ENCODE measurements around the gene TMA7. TPM values are rescaled to one million over a fixed set of nuclear protein-coding genes. Genes with fewer than 3 reads are reported as not detected.

TMA7 gene
- total RNA-seq, 6 donors from 2014 or later = 115 to 282 (median 163) TPM

DNA sequence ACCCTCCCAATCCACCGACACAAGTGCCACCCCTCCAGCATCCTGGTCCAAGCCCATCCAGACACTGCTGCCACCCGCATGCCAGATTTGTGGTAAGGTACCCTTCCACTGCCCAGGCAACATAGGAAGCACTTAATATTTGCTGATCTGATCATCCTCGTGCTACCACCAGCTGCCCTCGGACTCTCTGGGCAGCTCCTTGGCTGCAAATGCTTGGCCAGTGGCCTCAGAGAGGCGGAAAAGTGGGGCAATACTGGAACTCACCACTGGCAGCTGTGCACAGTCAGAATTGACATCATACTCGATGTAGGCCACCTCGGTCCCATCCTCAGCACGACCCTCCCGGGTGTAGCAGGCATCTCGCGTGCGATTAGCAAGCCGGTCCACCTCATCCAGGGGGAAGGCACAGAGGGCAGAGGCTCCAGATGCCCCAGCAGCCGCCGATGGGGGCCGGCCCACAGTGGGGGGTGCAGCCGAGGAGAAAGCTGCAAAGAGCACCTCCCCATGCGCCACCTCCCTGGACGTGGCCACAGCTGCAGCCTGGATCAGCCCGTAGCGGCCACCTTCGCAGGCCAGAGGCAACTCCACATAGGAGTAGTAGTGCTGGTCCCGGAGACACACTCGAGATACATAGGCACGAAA, 16.7 kb upstream of the TMA7 start:
- H3K27me3 ChIP-seq = no peaks in the 10 kb centered on the region
- no peak for DNase-seq
- H3K36me3 ChIP-seq = peaks cover 0 to 30% (median 16%) of the 10 kb centered on the region in 4 donors
- H3K9me3 ChIP-seq = no peaks in the 10 kb centered on the region
- no peak for ATAC-seq (ENCODE audit: low FRiP score in 2 of 2)
- no peak overlapping the region for H3K4me3 ChIP-seq
- 75 to 88% methylated on average over 10 to 19 of the region's 25 CpGs for WGBS, 2 donors
- peaks cover 17 to 37% (median 34%) of the 10 kb centered on the region in 4 donors for H3K4me1 ChIP-seq
- TF ChIP-seq POLR2A (IDR thresholded peaks at IDR 0.05) = no peak
- TF ChIP-seq POLR2AphosphoS5 (IDR thresholded peaks at IDR 0.05) = no peak
- TF ChIP-seq, protein P1, sequence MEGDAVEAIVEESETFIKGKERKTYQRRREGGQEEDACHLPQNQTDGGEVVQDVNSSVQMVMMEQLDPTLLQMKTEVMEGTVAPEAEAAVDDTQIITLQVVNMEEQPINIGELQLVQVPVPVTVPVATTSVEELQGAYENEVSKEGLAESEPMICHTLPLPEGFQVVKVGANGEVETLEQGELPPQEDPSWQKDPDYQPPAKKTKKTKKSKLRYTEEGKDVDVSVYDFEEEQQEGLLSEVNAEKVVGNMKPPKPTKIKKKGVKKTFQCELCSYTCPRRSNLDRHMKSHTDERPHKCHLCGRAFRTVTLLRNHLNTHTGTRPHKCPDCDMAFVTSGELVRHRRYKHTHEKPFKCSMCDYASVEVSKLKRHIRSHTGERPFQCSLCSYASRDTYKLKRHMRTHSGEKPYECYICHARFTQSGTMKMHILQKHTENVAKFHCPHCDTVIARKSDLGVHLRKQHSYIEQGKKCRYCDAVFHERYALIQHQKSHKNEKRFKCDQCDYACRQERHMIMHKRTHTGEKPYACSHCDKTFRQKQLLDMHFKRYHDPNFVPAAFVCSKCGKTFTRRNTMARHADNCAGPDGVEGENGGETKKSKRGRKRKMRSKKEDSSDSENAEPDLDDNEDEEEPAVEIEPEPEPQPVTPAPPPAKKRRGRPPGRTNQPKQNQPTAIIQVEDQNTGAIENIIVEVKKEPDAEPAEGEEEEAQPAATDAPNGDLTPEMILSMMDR (IDR thresholded peaks at IDR 0.05) = no peak
- no peak for TF ChIP-seq EP300 (IDR thresholded peaks at IDR 0.05)
- no peak overlapping the region for H3K27ac ChIP-seq

DNA sequence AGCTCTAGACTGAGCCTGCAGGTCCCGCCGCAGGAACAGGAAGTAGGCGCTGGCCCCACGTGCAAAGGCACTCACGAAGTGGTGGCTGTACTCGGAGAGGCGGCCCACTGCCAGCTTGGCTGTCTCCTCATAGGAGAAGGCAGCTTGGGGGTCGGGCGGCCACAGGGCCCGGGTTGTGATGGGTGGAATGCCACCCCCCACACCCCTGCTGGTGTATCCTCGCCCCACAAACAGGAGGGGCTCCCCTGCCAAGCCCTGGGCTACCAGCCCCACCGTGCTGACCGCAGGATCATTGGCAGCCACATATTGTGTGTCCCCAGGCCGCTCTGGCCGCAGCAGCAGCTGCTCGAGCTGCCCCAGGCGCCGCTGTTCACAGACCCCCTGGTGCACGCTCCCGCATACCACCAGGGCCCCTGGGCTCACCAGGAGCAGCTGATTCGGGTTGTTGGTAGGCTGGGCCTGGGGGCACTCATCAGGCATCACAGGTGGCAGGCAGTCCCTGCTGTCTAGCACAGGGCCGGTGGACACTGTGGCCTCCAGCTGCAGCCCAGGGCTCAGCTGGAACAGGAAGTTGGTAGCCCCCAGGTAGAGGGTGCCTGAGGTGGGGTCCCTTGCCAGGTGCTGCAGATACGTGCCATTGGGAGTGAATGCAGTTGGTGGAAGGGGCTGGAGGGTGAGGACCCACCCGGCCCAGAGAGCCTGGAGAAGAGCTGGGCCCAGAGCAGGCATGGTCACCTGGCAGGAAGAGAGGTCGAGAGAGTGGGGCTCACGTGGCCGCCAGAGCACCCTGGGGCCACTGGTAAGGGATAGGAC, 16.0 kb upstream of the TMA7 start:
- H3K4me3 ChIP-seq = no peak overlapping the region
- TF ChIP-seq, protein P1 (IDR thresholded peaks at IDR 0.05) = no peak
- peaks cover 18 to 43% (median 36%) of the 10 kb centered on the region in 4 donors for H3K4me1 ChIP-seq
- H3K27ac ChIP-seq = no peak overlapping the region
- H3K27me3 ChIP-seq = no peaks in the 10 kb centered on the region
- no peaks in the 10 kb centered on the region for H3K9me3 ChIP-seq
- ATAC-seq (ENCODE audit: low FRiP score in 2 of 2) (no peak), DNase-seq (no peak)
- H3K36me3 ChIP-seq = peaks cover 0 to 22% (median 9%) of the 10 kb centered on the region in 4 donors
- WGBS, 2 donors = 83 to 97% methylated on average over 5 to 16 of the region's 27 CpGs

DNA sequence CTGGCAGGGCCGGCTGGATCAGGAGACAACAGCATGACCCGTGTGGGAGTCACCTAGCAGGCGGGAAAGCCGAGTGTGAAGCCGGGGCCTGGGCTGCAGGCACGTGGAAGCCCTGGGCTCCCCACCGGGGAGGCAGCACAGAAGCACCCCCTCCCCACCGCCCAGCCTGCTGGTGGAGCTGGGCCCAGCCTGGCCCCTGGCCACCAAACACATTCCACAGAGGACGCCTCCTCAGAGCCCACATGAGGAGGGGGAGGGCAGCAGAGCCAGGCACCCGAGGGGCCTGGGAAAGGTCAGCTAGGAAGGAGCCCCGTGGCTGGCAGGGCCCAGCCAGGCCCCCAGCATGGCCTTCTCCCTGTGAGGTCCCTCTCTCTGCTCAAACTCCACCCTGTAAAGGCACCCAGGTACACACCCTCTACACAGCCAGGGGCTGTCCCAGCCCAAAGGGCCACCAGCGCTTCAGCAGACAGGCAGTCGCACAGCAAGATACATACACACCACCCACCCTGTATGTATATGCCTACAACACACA, 14.7 kb upstream of the TMA7 start:
- peaks cover 0 to 12% (median 5%) of the 10 kb centered on the region in 4 donors for H3K36me3 ChIP-seq
- ATAC-seq (ENCODE audit: low FRiP score in 2 of 2) (no peak), DNase-seq (no peak)
- TF ChIP-seq, protein P1 (IDR thresholded peaks at IDR 0.05) = no peak
- TF ChIP-seq POLR2AphosphoS5 (IDR thresholded peaks at IDR 0.05) (no peak), POLR2A (IDR thresholded peaks at IDR 0.05) (no peak), EP300 (IDR thresholded peaks at IDR 0.05) (no peak)
- H3K4me3 ChIP-seq = no peak overlapping the region
- 64 to 67% methylated on average over 9 to 11 of the region's 13 CpGs for WGBS, 2 donors
- H3K9me3 ChIP-seq = no peaks in the 10 kb centered on the region
- no peaks in the 10 kb centered on the region for H3K27me3 ChIP-seq
- peaks cover 26 to 51% (median 44%) of the 10 kb centered on the region in 4 donors for H3K4me1 ChIP-seq
- peak overlapping the region in 3 of 4 donors; percentile 1 to 95 (median 44) for H3K27ac ChIP-seq

DNA sequence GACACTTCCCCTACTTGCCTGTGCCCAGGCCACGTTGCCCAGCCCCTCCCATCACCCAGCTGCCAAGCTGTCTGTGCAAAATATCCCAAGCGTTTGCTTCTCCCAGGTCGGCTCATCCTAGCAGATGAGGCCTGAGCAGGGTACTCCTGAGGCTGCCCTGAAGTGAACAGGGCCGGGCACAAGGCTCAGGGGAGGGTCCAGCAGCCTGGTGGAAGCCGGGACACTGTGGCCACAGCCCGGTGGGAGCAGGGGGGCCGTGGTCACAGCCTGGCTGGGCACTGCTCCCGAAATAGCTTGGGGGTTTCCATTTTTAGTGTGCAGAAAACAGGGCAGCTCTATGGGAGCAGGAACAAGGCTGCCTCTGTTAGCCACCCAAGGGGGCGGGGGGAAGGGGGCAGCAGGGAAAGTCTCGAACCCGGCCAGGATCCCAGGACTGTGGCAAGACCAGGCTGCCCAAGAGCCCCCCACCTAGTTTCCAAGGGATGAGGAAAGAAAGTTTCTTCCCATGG, 13.6 kb upstream of the TMA7 start:
- Histone ChIP-seq H3K4me1 (peaks cover 29 to 52% (median 46%) of the 10 kb centered on the region in 4 donors), H3K9me3 (no peaks in the 10 kb centered on the region), H3K27ac (peak overlapping the region; percentile 16 to 95 (median 61)), H3K4me3 (peak overlapping the region in 2 of 4 donors; percentile 91 to 93), H3K36me3 (peaks cover 0 to 8% (median 0%) of the 10 kb centered on the region in 4 donors), H3K27me3 (no peaks in the 10 kb centered on the region)
- DNase-seq (no peak), ATAC-seq (ENCODE audit: low FRiP score in 2 of 2) (no peak)
- TF ChIP-seq, protein P1 (IDR thresholded peaks at IDR 0.05) = no peak
- no peak for TF ChIP-seq EP300 (IDR thresholded peaks at IDR 0.05)
- TF ChIP-seq POLR2A (IDR thresholded peaks at IDR 0.05) = no peak
- TF ChIP-seq POLR2AphosphoS5 (IDR thresholded peaks at IDR 0.05) = no peak
- 51 to 57% methylated on average over 6 to 11 of the region's 11 CpGs for WGBS, 2 donors
